Endothelial cell of umbilical vein (primary cell): ENCODE data around the gene PRR19. TPM values are rescaled to one million over a fixed set of nuclear protein-coding genes. Genes with fewer than 3 reads are reported as not detected.

Source experiments
- BruUV-seq: library from RNA; stranded (reverse); fragments of 400-500 nt; replicated peaks from 2 replicates; lab custom pipeline; 2021; lab: Mats Ljungman, UMichigan
- CTCF ChIA-PET: fragments of 300-600, 350-600 bp; sonication (Branson Sonifier 250); formaldehyde crosslinking; loops from one replicate; lab custom pipeline; 2021; ENCODE audit warnings: antibody characterized with exemption, inconsistent platforms; lab: Charles Lee
- POLR2A ChIA-PET: fragments of 300-600, 350-600 bp; sonication (Branson Sonifier 250); formaldehyde crosslinking; loops from one replicate; lab custom pipeline; 2021; ENCODE audit warnings: antibody characterized with exemption, inconsistent platforms; lab: Charles Lee
- DNase-seq: peaks from one replicate; pipeline ENCODE4 v3.0.0-alpha.2; 2011; ENCODE audit warnings: low read depth, low spot score
- FAIRE-seq: peaks from 2 replicates; lab custom pipeline; 2011; peaks lifted over from hg19 to GRCh38; lab: Jason Lieb, UNC
- H2AFZ ChIP-seq: 2 replicates; pipeline ENCODE4 v1.6.0; 2012; ENCODE audit warnings: low read depth, low read length, control low read depth, inconsistent platforms
- H3K27ac ChIP-seq: 2 replicates; pipeline ENCODE4 v1.5.1; 2011; ENCODE audit warnings: low read depth, mild to moderate bottlenecking, control low read depth, low read length, moderate library complexity; ENCODE audit not compliant: insufficient read depth
- H3K27me3 ChIP-seq, 2 experiments: 2 replicates each; pipeline versions ENCODE4 v1.6.0 to v1.6.1; 2011; ENCODE audit warnings: low read length in 2 of 2, mixed read lengths in 1 of 2; ENCODE audit not compliant: control insufficient read depth in 2 of 2, insufficient read depth in 2 of 2
- H3K36me3 ChIP-seq, 2 experiments: 2 replicates in 1 of 2; 3 replicates in 1 of 2; pipeline ENCODE4 v1.5.1; 2011; ENCODE audit warnings: low read length in 2 of 2, mild to moderate bottlenecking in 1 of 2, moderate library complexity in 1 of 2; ENCODE audit not compliant: control insufficient read depth in 2 of 2, insufficient read depth in 2 of 2; ENCODE audit errors: extremely low read depth in 1 of 2
- H3K4me1 ChIP-seq: 3 replicates; pipeline ENCODE4 v1.5.1; 2011; ENCODE audit warnings: mild to moderate bottlenecking, low read length; ENCODE audit not compliant: control insufficient read depth, insufficient read depth; ENCODE audit errors: extremely low read depth
- H3K4me2 ChIP-seq: 2 replicates; pipeline ENCODE4 v1.6.1; 2011; ENCODE audit warnings: low read length, control low read depth, mixed read lengths; ENCODE audit not compliant: insufficient read depth
- H3K4me3 ChIP-seq, 3 experiments: fragments of 200-600 bp in 1 of 3; sonication (generic), shearing (Covaris generic) in 1 of 3; replicated peaks in 1 of 3; 2 replicates each; pipeline ENCODE4 v1.5.1; 2011 to 2016; ENCODE audit warnings: control low read depth in 3 of 3, low read length in 3 of 3, mild to moderate bottlenecking in 2 of 3, inconsistent platforms in 1 of 3, low read depth in 1 of 3, moderate library complexity in 1 of 3; ENCODE audit not compliant: insufficient read depth in 1 of 3
- H3K79me2 ChIP-seq: 2 replicates; pipeline ENCODE4 v1.6.0; 2012; ENCODE audit warnings: low read length, inconsistent platforms; ENCODE audit not compliant: control insufficient read depth, insufficient read depth
- H3K9ac ChIP-seq: replicated peaks from 2 replicates; pipeline ENCODE3; 2011; ENCODE audit warnings: low read length, control low read depth; ENCODE audit not compliant: insufficient read depth; ENCODE audit errors: extremely low read depth
- H3K9me1 ChIP-seq: replicated peaks from 3 replicates; pipeline ENCODE4 v1.6.0; 2011; ENCODE audit warnings: mild to moderate bottlenecking, low read length; ENCODE audit not compliant: control insufficient read depth, insufficient read depth; ENCODE audit errors: extremely low read depth
- H3K9me3 ChIP-seq: replicated peaks from 2 replicates; pipeline ENCODE4 v1.5.1; 2012; ENCODE audit warnings: low read length, inconsistent platforms; ENCODE audit not compliant: control insufficient read depth, insufficient read depth
- H4K20me1 ChIP-seq: replicated peaks from 2 replicates; pipeline ENCODE3; 2011; ENCODE audit warnings: mild to moderate bottlenecking, low read length; ENCODE audit not compliant: control insufficient read depth, insufficient read depth; ENCODE audit errors: extremely low read depth
- JUN ChIP-seq: IDR thresholded peaks from 2 replicates; pipeline ENCODE4 v1.6.1; 2011; ENCODE audit warnings: borderline replicate concordance, low read depth; ENCODE audit not compliant: insufficient read length, insufficient read depth
- MAX ChIP-seq: IDR thresholded peaks from 2 replicates; pipeline ENCODE4 v1.6.1; 2011; ENCODE audit not compliant: insufficient read depth, insufficient read length
- MYC ChIP-seq: IDR thresholded peaks from one replicate; pipeline ENCODE4 v1.6.1; 2011; ENCODE audit warnings: mild to moderate bottlenecking, low read depth, low read length
- POLR2A ChIP-seq: IDR thresholded peaks from 2 replicates; pipeline ENCODE4 v1.6.1; 2012; ENCODE audit warnings: low read depth, mild to moderate bottlenecking, control low read depth, low read length
- POLR2AphosphoS5 ChIP-seq: IDR thresholded peaks from 2 replicates; pipeline ENCODE4 v1.6.1; 2012; ENCODE audit warnings: low read depth, mild to moderate bottlenecking, control low read depth, low read length, moderate library complexity; ENCODE audit not compliant: insufficient read depth
- dilution Hi-C: fragments of 300-500 bp; cut with MboI; formaldehyde crosslinking; loops from one replicate; pipeline ENCODE4 v1.15.0; 2019; ENCODE audit warnings: low sequenced_read_pairs; ENCODE audit not compliant: extremely low pct_ligation_motif_present
- intact Hi-C: fragments of 100-400 bp; cut with micrococcal nuclease; formaldehyde crosslinking; loops from one replicate; pipeline ENCODE4 v1.10.0; 2022
- polyA plus RNA-seq, 4 experiments: library from polyadenylated mRNA; depleted of rRNA in 3 of 4; stranded (reverse) in 3 of 4; unstranded in 1 of 4; fragments of >200 nt; gene quantifications; 2 replicates each; pipeline versions ENCODE4 v1.2.1 to v1.2.3, GENCODE V29; 2011 to 2012; ENCODE audit warnings: missing spikeins in 1 of 4
- total RNA-seq: library from RNA; stranded (reverse); gene quantifications from 2 replicates; pipeline ENCODE4 v1.2.3, GENCODE V29; 2021

The PRR19 gene
- total and polyA plus RNA-seq, 2 donors (not counting 3 experiments of a cell fraction or from before 2014, with no cell fraction given): 1.0 to 1.4 TPM

- Histone ChIP-seq H2AFZ (no peak overlapping the region), H4K20me1 (no peaks in the 10 kb centered on the region), H3K27ac (peak overlapping the region; percentile 70), H3K4me1 (peaks cover 34% of the 10 kb centered on the region), H3K9ac (peak overlapping the region; percentile 89), H3K79me2 (peaks cover 52% of the 10 kb centered on the region), H3K36me3 (peaks cover 4 to 11% of the 10 kb centered on the region in 2 experiments), H3K27me3 (no peaks in the 10 kb centered on the region), H3K4me3 (peak overlapping the region; percentile 83 to 98 (median 94)), H3K9me1 (no peaks in the 10 kb centered on the region), H3K9me3 (no peaks in the 10 kb centered on the region), H3K4me2 (peak overlapping the region; percentile 34)
- CTCF ChIA-PET: no interaction called here
- TF ChIP-seq MYC (no peak), POLR2A (peak; percentile 41), JUN (no peak), POLR2AphosphoS5 (peak; percentile 43), MAX (no peak)
- FAIRE-seq (peak; percentile 80), DNase-seq (peak; percentile 76)
- intact Hi-C loops: no loop called here
- dilution Hi-C loops: no loop called here
- BruUV-seq: TSS peak; percentile 7
- POLR2A ChIA-PET: no interaction called here
Measured at GRCh38 chr19:42254089-42254849, 47.7 kb upstream of the PRR19 start.
